ENCODE data around the gene ADAM11. TPM values are rescaled to one million over a fixed set of nuclear protein-coding genes. Genes with fewer than 3 reads are reported as not detected.

ADAM11 gene
- total and polyA plus RNA-seq, 2 of the 13 experiments (the other 11 are each of a cell fraction or from before 2014, with no cell fraction given), result 0.38 to 0.91 TPM

DNA sequence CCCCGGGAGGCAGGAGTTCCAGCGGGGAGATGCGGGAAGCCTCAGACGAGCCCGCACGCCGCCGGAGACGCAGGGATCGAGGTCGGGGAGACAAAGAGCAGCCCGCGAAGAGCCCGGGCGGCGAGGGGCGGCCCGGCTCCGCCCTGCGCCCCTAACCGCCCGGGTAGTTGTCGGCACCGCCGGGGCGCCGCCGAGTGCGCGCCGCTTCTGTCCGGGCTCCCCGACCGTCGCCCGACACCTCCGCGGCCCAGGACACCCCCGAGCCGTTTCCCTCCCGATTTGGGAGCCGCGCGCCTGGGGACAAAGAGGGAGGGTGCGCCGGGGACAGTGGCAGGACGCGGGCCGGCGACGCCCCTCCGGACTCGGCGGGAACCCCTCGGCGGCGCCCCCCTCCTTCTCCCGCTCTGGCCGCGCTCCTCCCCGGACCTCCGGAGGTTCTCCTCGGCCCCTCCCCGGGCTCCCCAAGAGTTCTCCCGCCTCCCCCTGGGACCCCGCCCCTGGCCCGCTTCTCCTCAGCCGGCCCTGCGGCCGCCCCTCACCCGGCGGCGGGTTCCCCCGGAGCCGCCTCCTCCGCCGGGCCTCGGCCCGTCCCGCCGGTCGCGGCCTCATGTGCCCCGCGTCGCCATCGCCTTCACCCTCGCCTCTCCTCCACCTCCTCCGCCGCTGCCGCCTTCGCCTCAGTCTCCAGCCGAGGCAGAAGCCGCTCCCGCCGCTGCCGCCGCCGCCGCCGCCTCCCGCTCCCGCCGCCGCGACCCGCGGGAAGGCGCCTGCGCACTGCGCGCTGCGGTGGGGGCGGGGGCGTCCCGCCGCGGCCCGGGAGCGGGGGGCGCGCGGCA is 71.0 kb downstream of the ADAM11 start, which contains the start of gene GJC1 (continued):
- TF ChIP-seq, protein P1, sequence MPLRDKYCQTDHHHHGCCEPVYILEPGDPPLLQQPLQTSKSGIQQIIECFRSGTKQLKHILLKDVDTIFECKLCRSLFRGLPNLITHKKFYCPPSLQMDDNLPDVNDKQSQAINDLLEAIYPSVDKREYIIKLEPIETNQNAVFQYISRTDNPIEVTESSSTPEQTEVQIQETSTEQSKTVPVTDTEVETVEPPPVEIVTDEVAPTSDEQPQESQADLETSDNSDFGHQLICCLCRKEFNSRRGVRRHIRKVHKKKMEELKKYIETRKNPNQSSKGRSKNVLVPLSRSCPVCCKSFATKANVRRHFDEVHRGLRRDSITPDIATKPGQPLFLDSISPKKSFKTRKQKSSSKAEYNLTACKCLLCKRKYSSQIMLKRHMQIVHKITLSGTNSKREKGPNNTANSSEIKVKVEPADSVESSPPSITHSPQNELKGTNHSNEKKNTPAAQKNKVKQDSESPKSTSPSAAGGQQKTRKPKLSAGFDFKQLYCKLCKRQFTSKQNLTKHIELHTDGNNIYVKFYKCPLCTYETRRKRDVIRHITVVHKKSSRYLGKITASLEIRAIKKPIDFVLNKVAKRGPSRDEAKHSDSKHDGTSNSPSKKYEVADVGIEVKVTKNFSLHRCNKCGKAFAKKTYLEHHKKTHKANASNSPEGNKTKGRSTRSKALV (CRISPR knock-in tag; IDR thresholded peaks at IDR 0.05), result peak; percentile 67; the same call in 1 of the 2 replicates
- TF ChIP-seq ZNF572 (CRISPR knock-in tag; IDR thresholded peaks at IDR 0.05) (no peak), HNRNPLL (IDR thresholded peaks at IDR 0.05; ENCODE audit: low read depth, low read length, poor library complexity, severe bottlenecking) (peak; percentile 39), ZNF777 (CRISPR knock-in tag; IDR thresholded peaks at IDR 0.05) (peak; percentile 93), ASH2L (IDR thresholded peaks at IDR 0.05; ENCODE audit: insufficient read length, low read depth, low read length) (peak; percentile 16), EZH2 (conservative IDR thresholded peaks at IDR 0.05; ENCODE audit: low read depth, low read length) (peak; percentile 96; the same call in 1 of the 2 replicates), ZNF232 (CRISPR knock-in tag; IDR thresholded peaks at IDR 0.05; ENCODE audit: borderline replicate concordance) (0 out of 2 replicates have a peak, but pooled peaks have one; percentile 49), ZFY (CRISPR knock-in tag; IDR thresholded peaks at IDR 0.05) (0 out of 2 replicates have a peak, but pooled peaks have one; percentile 39), CBX2 (IDR thresholded peaks at IDR 0.05; ENCODE audit: low read depth, low read length) (no peak), CBX2 (CRISPR knock-in tag; IDR thresholded peaks at IDR 0.05; ENCODE audit: low read depth) (peak; percentile 95), ZNF431 (CRISPR knock-in tag; IDR thresholded peaks at IDR 0.05; ENCODE audit: borderline replicate concordance, low read depth) (0 out of 2 replicates have a peak, but pooled peaks have one; percentile 23)
- TF ChIP-seq, protein P2, sequence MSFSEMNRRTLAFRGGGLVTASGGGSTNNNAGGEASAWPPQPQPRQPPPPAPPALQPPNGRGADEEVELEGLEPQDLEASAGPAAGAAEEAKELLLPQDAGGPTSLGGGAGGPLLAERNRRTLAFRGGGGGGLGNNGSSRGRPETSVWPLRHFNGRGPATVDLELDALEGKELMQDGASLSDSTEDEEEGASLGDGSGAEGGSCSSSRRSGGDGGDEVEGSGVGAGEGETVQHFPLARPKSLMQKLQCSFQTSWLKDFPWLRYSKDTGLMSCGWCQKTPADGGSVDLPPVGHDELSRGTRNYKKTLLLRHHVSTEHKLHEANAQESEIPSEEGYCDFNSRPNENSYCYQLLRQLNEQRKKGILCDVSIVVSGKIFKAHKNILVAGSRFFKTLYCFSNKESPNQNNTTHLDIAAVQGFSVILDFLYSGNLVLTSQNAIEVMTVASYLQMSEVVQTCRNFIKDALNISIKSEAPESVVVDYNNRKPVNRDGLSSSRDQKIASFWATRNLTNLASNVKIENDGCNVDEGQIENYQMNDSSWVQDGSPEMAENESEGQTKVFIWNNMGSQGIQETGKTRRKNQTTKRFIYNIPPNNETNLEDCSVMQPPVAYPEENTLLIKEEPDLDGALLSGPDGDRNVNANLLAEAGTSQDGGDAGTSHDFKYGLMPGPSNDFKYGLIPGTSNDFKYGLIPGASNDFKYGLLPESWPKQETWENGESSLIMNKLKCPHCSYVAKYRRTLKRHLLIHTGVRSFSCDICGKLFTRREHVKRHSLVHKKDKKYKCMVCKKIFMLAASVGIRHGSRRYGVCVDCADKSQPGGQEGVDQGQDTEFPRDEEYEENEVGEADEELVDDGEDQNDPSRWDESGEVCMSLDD (CRISPR knock-in tag; IDR thresholded peaks at IDR 0.05; ENCODE audit: borderline replicate concordance), result 0 out of 2 replicates have a peak, but pooled peaks have one; percentile 57
- TF ChIP-seq, protein P3, sequence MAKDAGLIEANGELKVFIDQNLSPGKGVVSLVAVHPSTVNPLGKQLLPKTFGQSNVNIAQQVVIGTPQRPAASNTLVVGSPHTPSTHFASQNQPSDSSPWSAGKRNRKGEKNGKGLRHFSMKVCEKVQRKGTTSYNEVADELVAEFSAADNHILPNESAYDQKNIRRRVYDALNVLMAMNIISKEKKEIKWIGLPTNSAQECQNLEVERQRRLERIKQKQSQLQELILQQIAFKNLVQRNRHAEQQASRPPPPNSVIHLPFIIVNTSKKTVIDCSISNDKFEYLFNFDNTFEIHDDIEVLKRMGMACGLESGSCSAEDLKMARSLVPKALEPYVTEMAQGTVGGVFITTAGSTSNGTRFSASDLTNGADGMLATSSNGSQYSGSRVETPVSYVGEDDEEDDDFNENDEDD (CRISPR knock-in tag; IDR thresholded peaks at IDR 0.05; ENCODE audit: borderline replicate concordance), result peak; percentile 41; the same call in 1 of the 2 replicates
- TF ChIP-seq, protein P4, sequence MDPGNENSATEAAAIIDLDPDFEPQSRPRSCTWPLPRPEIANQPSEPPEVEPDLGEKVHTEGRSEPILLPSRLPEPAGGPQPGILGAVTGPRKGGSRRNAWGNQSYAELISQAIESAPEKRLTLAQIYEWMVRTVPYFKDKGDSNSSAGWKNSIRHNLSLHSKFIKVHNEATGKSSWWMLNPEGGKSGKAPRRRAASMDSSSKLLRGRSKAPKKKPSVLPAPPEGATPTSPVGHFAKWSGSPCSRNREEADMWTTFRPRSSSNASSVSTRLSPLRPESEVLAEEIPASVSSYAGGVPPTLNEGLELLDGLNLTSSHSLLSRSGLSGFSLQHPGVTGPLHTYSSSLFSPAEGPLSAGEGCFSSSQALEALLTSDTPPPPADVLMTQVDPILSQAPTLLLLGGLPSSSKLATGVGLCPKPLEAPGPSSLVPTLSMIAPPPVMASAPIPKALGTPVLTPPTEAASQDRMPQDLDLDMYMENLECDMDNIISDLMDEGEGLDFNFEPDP (CRISPR knock-in tag; conservative IDR thresholded peaks at IDR 0.05), result 0 out of 2 replicates have a peak, but pooled peaks have one; percentile 10
